Left lung (tissue), 10 donors: Measurements from ENCODE around the gene KIAA0753. TPM values are rescaled to one million over a fixed set of nuclear protein-coding genes. Genes with fewer than 3 reads are reported as not detected.

Experiments used
- ATAC-seq: fragments of 200-7000 bp; cut with Tn5 transposase; one replicate; pipeline ENCODE4 v1.9.1; 2020; ENCODE audit warnings: moderate library complexity
- DNase-seq, 4 donors: peaks; one replicate each; pipeline ENCODE4 v3.0.0-alpha.2; 2013 to 2020
- H3K27ac ChIP-seq, 2 donors: fragments of 200-600 bp; sonication (generic) in 1 of 2; one replicate each; pipeline versions ENCODE4 v1.5.0 to v1.8.0; 2020 to 2021
- H3K27me3 ChIP-seq, 2 donors: fragments of 200-600 bp; sonication (generic) in 1 of 2; one replicate each; pipeline versions ENCODE4 v1.5.0 to v1.8.0; 2020 to 2021
- H3K36me3 ChIP-seq, 2 donors: fragments of 200-600 bp; sonication (generic) in 1 of 2; one replicate each; pipeline versions ENCODE4 v1.5.0 to v1.8.0; 2020 to 2021
- H3K4me1 ChIP-seq, 2 donors: fragments of 200-600 bp; one replicate each; pipeline ENCODE4 v1.8.0; 2021
- H3K4me3 ChIP-seq, 2 donors: fragments of 200-600 bp; sonication (generic) in 1 of 2; one replicate each; pipeline versions ENCODE4 v1.5.0 to v1.8.0; 2020 to 2021; ENCODE audit warnings: mild to moderate bottlenecking in 1 of 2
- H3K9me3 ChIP-seq, 2 donors: fragments of 200-600 bp; sonication (generic) in 1 of 2; one replicate each; pipeline versions ENCODE4 v1.5.0 to v1.8.0; 2020 to 2021
- intact Hi-C, 2 donors: fragments of 100-400 bp; cut with DNase I; formaldehyde crosslinking; loops; one replicate each; pipeline versions ENCODE4 v1.11.2 to v1.14.2; 2022
- polyA plus RNA-seq, 6 donors: library from polyadenylated mRNA; unstranded; fragments of 120-200 nt; gene quantifications; one replicate each; pipeline ENCODE4 v1.2.1, GENCODE V29; 2013; ENCODE audit not compliant: insufficient read length in 6 of 6
- total RNA-seq, 2 donors: library from RNA; stranded (reverse); fragmentation: NEBNext Ultra II Directional; extraction: Animal tissue kit (Norgen Biotek cat#: 25700); gene quantifications; one replicate each; pipeline ENCODE4 v1.2.1, GENCODE V29; 2021
- TF ChIP-seq, protein P1 (sequence below), 2 donors: fragments of 200-600 bp; sonication (generic) in 1 of 2; IDR thresholded peaks; one replicate each; pipeline versions ENCODE4 v1.5.0 to v1.8.0; 2021; ENCODE audit warnings: antibody characterized with exemption in 2 of 2
- donor health status: DM: no; HTN: yes; CAD: no.
- donor health status: DM: no; HTN: no; CAD: no.

The KIAA0753 gene
- total and polyA plus RNA-seq, 8 donors = 15.8 to 46.7 (median 37.4) TPM

DNA sequence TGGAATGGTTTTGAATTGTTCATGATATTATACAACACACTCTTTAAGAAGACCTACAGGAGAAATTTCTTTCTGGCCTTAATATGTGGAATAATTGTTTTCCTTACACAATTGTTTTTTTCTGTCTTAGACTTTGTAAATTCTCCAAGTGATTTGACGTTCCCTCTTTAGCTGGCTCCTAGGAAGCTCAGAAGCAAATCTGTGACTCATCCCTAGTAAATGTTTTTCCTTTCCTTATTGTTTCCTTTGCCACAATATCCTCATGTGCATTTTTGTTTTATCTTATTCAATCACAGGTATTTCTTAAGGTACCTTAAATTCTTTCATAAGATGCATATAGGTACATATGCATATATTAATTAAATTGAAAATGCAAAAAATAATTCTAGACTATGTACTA is 13.5 kb downstream of the KIAA0753 start:
- intact Hi-C loops = no loop called here

DNA sequence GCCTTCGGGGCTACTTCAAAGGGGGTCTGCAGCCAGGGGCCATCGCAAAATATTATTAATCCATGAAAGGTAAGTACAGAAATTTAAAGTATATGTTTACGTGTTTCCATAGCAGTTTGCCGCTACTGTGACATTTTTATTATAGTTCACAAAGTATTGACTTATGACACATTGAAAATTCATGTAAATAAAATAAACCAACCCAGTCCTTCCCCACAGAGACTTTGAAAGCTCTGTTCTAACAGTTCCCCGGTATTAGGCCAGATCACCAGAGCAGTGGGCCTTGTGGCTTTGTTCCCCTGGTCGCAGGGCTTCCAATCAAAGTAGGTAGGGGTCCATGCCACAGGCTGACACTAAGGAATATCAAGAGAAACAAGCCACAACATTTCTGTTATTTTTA is 13.9 kb downstream of the KIAA0753 start:
- DNase-seq = no peak
- no peak overlapping the region for H3K4me3 ChIP-seq
- H3K4me1 ChIP-seq = no peaks in the 10 kb centered on the region
- no peaks in the 10 kb centered on the region for H3K27me3 ChIP-seq
- H3K27ac ChIP-seq = no peak overlapping the region
- ATAC-seq = no peak
- TF ChIP-seq, protein P1, sequence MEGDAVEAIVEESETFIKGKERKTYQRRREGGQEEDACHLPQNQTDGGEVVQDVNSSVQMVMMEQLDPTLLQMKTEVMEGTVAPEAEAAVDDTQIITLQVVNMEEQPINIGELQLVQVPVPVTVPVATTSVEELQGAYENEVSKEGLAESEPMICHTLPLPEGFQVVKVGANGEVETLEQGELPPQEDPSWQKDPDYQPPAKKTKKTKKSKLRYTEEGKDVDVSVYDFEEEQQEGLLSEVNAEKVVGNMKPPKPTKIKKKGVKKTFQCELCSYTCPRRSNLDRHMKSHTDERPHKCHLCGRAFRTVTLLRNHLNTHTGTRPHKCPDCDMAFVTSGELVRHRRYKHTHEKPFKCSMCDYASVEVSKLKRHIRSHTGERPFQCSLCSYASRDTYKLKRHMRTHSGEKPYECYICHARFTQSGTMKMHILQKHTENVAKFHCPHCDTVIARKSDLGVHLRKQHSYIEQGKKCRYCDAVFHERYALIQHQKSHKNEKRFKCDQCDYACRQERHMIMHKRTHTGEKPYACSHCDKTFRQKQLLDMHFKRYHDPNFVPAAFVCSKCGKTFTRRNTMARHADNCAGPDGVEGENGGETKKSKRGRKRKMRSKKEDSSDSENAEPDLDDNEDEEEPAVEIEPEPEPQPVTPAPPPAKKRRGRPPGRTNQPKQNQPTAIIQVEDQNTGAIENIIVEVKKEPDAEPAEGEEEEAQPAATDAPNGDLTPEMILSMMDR (IDR thresholded peaks at IDR 0.05) = no peak
- H3K36me3 ChIP-seq = peaks cover 0 to 62% of the 10 kb centered on the region in 2 donors
- intact Hi-C loops = no loop called here
- H3K9me3 ChIP-seq = no peaks in the 10 kb centered on the region

More for the DNA sequence above, 13.5 kb downstream of the KIAA0753 start:
- Histone ChIP-seq H3K9me3 (no peaks in the 10 kb centered on the region), H3K27me3 (no peaks in the 10 kb centered on the region), H3K4me3 (no peak overlapping the region), H3K36me3 (peaks cover 0 to 62% of the 10 kb centered on the region in 2 donors), H3K27ac (no peak overlapping the region), H3K4me1 (no peaks in the 10 kb centered on the region)
- TF ChIP-seq, protein P1 (IDR thresholded peaks at IDR 0.05) = no peak
- no peak for ATAC-seq
- no peak for DNase-seq

DNA sequence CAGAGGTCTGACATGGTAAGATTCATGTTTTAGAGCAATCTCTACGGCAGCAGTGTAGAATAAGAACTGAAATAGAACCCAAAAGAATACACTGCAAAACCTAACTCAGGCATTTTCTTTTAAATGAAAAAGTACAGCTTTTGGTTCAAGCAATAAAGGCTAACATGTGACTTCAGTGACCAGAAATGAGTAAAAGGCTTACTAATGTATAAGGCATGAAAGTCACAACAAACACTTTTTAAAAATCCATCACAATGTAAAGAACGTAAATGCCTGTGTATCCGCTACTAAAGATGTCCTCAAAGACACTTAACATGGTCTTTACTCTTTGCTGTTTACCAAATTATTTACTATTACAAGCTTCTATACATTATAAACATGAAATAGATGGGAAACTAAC is 16.6 kb downstream of the KIAA0753 start:
- Histone ChIP-seq H3K4me1 (no peaks in the 10 kb centered on the region), H3K27me3 (no peaks in the 10 kb centered on the region), H3K27ac (no peak overlapping the region), H3K36me3 (peaks cover 0 to 71% of the 10 kb centered on the region in 2 donors), H3K4me3 (no peak overlapping the region), H3K9me3 (no peaks in the 10 kb centered on the region)
- DNase-seq (no peak), ATAC-seq (no peak)
- intact Hi-C loops = no loop called here
- TF ChIP-seq, protein P1 (IDR thresholded peaks at IDR 0.05) = no peak

DNA sequence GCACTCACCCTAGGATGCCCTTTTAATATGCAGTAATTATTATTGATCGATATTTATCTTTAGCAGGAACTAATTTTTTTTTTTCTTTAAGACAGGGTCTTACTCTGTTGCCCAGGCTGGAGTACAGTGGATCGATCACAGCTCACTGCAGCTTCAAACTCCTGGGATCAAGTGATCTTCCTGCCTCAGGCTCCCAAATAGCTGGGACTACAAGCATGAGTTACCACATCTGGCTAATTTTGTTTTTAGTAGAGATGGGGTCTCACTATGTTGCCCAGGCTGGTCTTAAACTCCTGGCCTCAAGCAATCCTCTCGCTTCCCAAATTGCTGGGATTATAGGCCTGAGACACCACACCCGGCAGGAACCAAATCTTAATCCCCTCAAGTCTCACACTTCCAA is 29.3 kb downstream of the KIAA0753 start:
- TF ChIP-seq, protein P1 (IDR thresholded peaks at IDR 0.05) = no peak
- intact Hi-C loops = no loop called here
- no peaks in the 10 kb centered on the region for H3K9me3 ChIP-seq
- H3K27me3 ChIP-seq = no peaks in the 10 kb centered on the region
- H3K36me3 ChIP-seq = peaks cover 0 to 70% of the 10 kb centered on the region in 2 donors
- H3K27ac ChIP-seq = no peak overlapping the region
- ATAC-seq (no peak), DNase-seq (no peak)
- H3K4me1 ChIP-seq = no peaks in the 10 kb centered on the region
- H3K4me3 ChIP-seq = no peak overlapping the region

DNA sequence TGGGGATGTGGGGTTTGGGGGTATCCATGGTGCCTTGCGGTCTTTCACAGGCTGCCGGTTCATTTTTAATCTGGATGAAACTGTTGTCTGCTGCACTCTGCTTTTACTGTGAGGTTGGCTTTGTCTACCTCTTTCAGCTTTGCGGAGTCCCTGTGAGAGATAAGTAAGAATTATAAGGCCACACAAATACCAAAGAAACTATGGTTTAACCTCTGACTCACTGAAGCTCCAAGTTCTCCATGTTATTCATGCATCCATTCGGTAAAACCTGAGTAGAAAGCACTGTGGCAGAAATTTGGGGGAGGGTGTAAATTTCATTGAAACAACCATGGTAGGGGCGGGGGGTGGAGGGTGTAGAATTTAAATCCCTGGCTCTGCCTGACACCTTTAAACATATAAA is 30.5 kb downstream of the KIAA0753 start:
- H3K4me1 ChIP-seq = no peaks in the 10 kb centered on the region
- no peak for ATAC-seq
- H3K36me3 ChIP-seq = peaks cover 0 to 77% of the 10 kb centered on the region in 2 donors
- no peaks in the 10 kb centered on the region for H3K27me3 ChIP-seq
- no peak for DNase-seq
- H3K9me3 ChIP-seq = no peaks in the 10 kb centered on the region
- TF ChIP-seq, protein P1 (IDR thresholded peaks at IDR 0.05) = no peak
- intact Hi-C loops = no loop called here
- no peak overlapping the region for H3K27ac ChIP-seq
- no peak overlapping the region for H3K4me3 ChIP-seq
